HepG2 (cell line): ENCODE results near the gene NEK8. TPM values are rescaled to one million over a fixed set of nuclear protein-coding genes. Genes with fewer than 3 reads are reported as not detected.

ENCODE experiments used
- ATF2 ChIP-seq: sonication (generic); formaldehyde crosslinking; IDR thresholded peaks from 2 replicates; pipeline ENCODE4 v1.4.0; 2020; ENCODE audit warnings: missing genetic modification reagents
- ATM ChIP-seq: fragments of 450-650 bp; IDR thresholded peaks from 2 replicates; pipeline ENCODE4 v1.7.1; 2017; ENCODE audit warnings: mild to moderate bottlenecking, borderline replicate concordance
- BCL3 ChIP-seq: sonication (generic); formaldehyde crosslinking; IDR thresholded peaks from 2 replicates; pipeline ENCODE4 v1.5.1; 2020; ENCODE audit warnings: mild to moderate bottlenecking, missing genetic modification reagents, moderate library complexity
- BRCA1 ChIP-seq: sonication (generic); formaldehyde crosslinking; IDR thresholded peaks from 2 replicates; pipeline ENCODE4 v1.4.0; 2020; ENCODE audit warnings: missing genetic modification reagents
- CREBL2 ChIP-seq: sonication (generic); formaldehyde crosslinking; IDR thresholded peaks from 2 replicates; pipeline ENCODE4 v1.8.1; 2023; ENCODE audit warnings: missing genetic modification reagents, mild to moderate bottlenecking, borderline replicate concordance
- FOSL1 ChIP-seq: sonication (generic); formaldehyde crosslinking; IDR thresholded peaks from 2 replicates; pipeline ENCODE4 v1.9.0; 2021; ENCODE audit warnings: missing genetic modification reagents, borderline replicate concordance
- FOSL2 ChIP-seq: sonication (generic); formaldehyde crosslinking; IDR thresholded peaks from 2 replicates; pipeline ENCODE4 v1.4.0; 2020; ENCODE audit warnings: missing genetic modification reagents
- HIVEP1 ChIP-seq: sonication (generic); formaldehyde crosslinking; IDR thresholded peaks from 2 replicates; pipeline ENCODE4 v1.4.0; 2020; ENCODE audit warnings: mild to moderate bottlenecking, missing genetic modification reagents
- KDM3A ChIP-seq: IDR thresholded peaks from 2 replicates; pipeline ENCODE4 v1.6.1; 2018; ENCODE audit warnings: low read depth, missing compliant biosample characterization
- NCOR1 ChIP-seq: fragments of 200-600 bp; sonication (generic); IDR thresholded peaks from 2 replicates; pipeline ENCODE4 v1.7.0; 2017; ENCODE audit warnings: antibody characterized with exemption, low read length, borderline replicate concordance
- NFIC ChIP-seq: IDR thresholded peaks from 2 replicates; pipeline ENCODE4 v1.6.1; 2012; ENCODE audit warnings: mild to moderate bottlenecking, low read length, inconsistent platforms
- RAD51 ChIP-seq: fragments of 450-650 bp; IDR thresholded peaks from 2 replicates; pipeline ENCODE4 v1.6.1; 2016; ENCODE audit warnings: borderline replicate concordance
- TGIF2 ChIP-seq: IDR thresholded peaks from 2 replicates; pipeline ENCODE4 v1.6.1; 2016; ENCODE audit warnings: control low read depth, missing compliant biosample characterization
- ZNF335 ChIP-seq: sonication (generic); formaldehyde crosslinking; IDR thresholded peaks from 2 replicates; pipeline ENCODE4 v1.4.0; 2020; ENCODE audit warnings: missing genetic modification reagents
- ZNF33A ChIP-seq: sonication (generic); formaldehyde crosslinking; IDR thresholded peaks from 2 replicates; pipeline ENCODE4 v1.5.1; 2020; ENCODE audit warnings: missing genetic modification reagents, mild to moderate bottlenecking, moderate library complexity, borderline replicate concordance
- ZNF34 ChIP-seq: sonication (generic); formaldehyde crosslinking; IDR thresholded peaks from 2 replicates; pipeline ENCODE4 v1.4.0; 2020; ENCODE audit warnings: mild to moderate bottlenecking, missing genetic modification reagents, borderline replicate concordance
- ZNF350 ChIP-seq: sonication (generic); formaldehyde crosslinking; IDR thresholded peaks from 2 replicates; pipeline ENCODE4 v1.4.0; 2020; ENCODE audit warnings: mild to moderate bottlenecking, low read depth, missing genetic modification reagents, borderline replicate concordance
- ZNF503 ChIP-seq: sonication (generic); formaldehyde crosslinking; IDR thresholded peaks from 2 replicates; pipeline ENCODE4 v1.4.0; 2020; ENCODE audit warnings: missing genetic modification reagents
- ZNF546 ChIP-seq: sonication (generic); formaldehyde crosslinking; conservative IDR thresholded peaks from 2 replicates; pipeline ENCODE4 v1.8.1; 2023; ENCODE audit warnings: mild to moderate bottlenecking, missing genetic modification reagents
- ZNF607 ChIP-seq: sonication (generic); formaldehyde crosslinking; IDR thresholded peaks from 2 replicates; pipeline ENCODE4 v1.5.1; 2020; ENCODE audit warnings: missing genetic modification reagents, mild to moderate bottlenecking, borderline replicate concordance
- ZNF782 ChIP-seq: sonication (generic); formaldehyde crosslinking; IDR thresholded peaks from 2 replicates; pipeline ENCODE4 v1.4.0; 2020; ENCODE audit warnings: missing genetic modification reagents, mild to moderate bottlenecking, borderline replicate concordance
- ZNF841 ChIP-seq: sonication (generic); formaldehyde crosslinking; IDR thresholded peaks from 2 replicates; pipeline ENCODE4 v1.8.1; 2023; ENCODE audit warnings: missing genetic modification reagents, borderline replicate concordance
- ZSCAN20 ChIP-seq: sonication (generic); formaldehyde crosslinking; IDR thresholded peaks from 2 replicates; pipeline ENCODE4 v1.4.0; 2020; ENCODE audit warnings: missing genetic modification reagents, mild to moderate bottlenecking, borderline replicate concordance
- ZSCAN5A ChIP-seq: sonication (generic); formaldehyde crosslinking; IDR thresholded peaks from 2 replicates; pipeline ENCODE4 v1.8.0; 2022; ENCODE audit warnings: mild to moderate bottlenecking, missing genetic modification reagents, borderline replicate concordance
- polyA plus RNA-seq, 8 experiments: library from polyadenylated mRNA; depleted of rRNA in 3 of 8; stranded (reverse) in 7 of 8; unstranded in 1 of 8; fragments of >200 nt; fragmentation: Illumina TruSeq in 4 of 8; extraction: Trizol in 4 of 8; gene quantifications; 2 replicates each; pipeline versions ENCODE4 v1.2.1 to v1.2.3, GENCODE V29; 2011 to 2016; ENCODE audit warnings: low read depth in 4 of 8, missing spikeins in 1 of 8, mixed read lengths in 1 of 8; ENCODE audit not compliant: insufficient read depth in 1 of 8
- total RNA-seq, 5 experiments: library from RNA; depleted of rRNA; stranded (reverse); fragments of >200 nt; fragmentation: Illumina TruSeq; extraction: Trizol; gene quantifications; 2 replicates each; pipeline ENCODE4 v1.2.3, GENCODE V29; 2016; ENCODE audit warnings: low read depth in 1 of 5

Gene NEK8
- total and polyA plus RNA-seq, 2 of the 13 experiments (the other 11 are each of a cell fraction or from before 2014, with no cell fraction given): 5.8 to 13.5 TPM

- TF ChIP-seq ZSCAN5A: no peak
- TF ChIP-seq ZNF782 (CRISPR knock-in tag): peak; percentile 51; the same call in 1 of the 2 replicates
- TF ChIP-seq ZNF33A: no peak
- TF ChIP-seq RAD51: no peak
- peak; percentile 44 for TF ChIP-seq ZNF546 (CRISPR knock-in tag)
- TF ChIP-seq ZNF607 (CRISPR knock-in tag): 0 out of 2 replicates have a peak, but pooled peaks have one; percentile 40
- TF ChIP-seq TGIF2 (CRISPR knock-in tag): no peak
- TF ChIP-seq ZNF350 (CRISPR knock-in tag): no peak
- TF ChIP-seq FOSL1 (CRISPR knock-in tag): no peak
- no peak for TF ChIP-seq HIVEP1 (CRISPR knock-in tag)
- TF ChIP-seq NCOR1: no peak; the same call in 1 of the 2 replicates
- no peak; the same call in 1 of the 2 replicates for TF ChIP-seq ATF2 (CRISPR knock-in tag)
- TF ChIP-seq ZNF503: no peak
- no peak for TF ChIP-seq ZNF335 (CRISPR knock-in tag)
- TF ChIP-seq ZSCAN20 (CRISPR knock-in tag): peak; percentile 65; the same call in 1 of the 2 replicates
- no peak for TF ChIP-seq KDM3A
- TF ChIP-seq CREBL2: no peak
- no peak for TF ChIP-seq FOSL2 (CRISPR knock-in tag)
- TF ChIP-seq ZNF841 (CRISPR knock-in tag): no peak
- no peak for TF ChIP-seq ATM
- 0 out of 2 replicates have a peak, but pooled peaks have one; percentile 4 for TF ChIP-seq BCL3 (CRISPR knock-in tag)
- 0 out of 2 replicates have a peak, but pooled peaks have one; percentile 8 for TF ChIP-seq ZNF34 (CRISPR knock-in tag)
- no peak for TF ChIP-seq BRCA1 (CRISPR knock-in tag)
- no peak for TF ChIP-seq NFIC
These were observed 14.9 kb downstream of the NEK8 start, which contains the start of gene TRAF4 (continued) for GRCh38 chr17:28743243-28744103.
